Esophagus muscularis mucosa (tissue), 4 donors: ENCODE data around the gene SLC5A5. TPM values are rescaled to one million over a fixed set of nuclear protein-coding genes. Genes with fewer than 3 reads are reported as not detected.
"Not testable (repeated sequence)": the region's sequence is repeated elsewhere in the genome, so short reads cannot be mapped to it uniquely, and the experiment has no call there.

Experiments
- DNase-seq: peaks from one replicate; pipeline ENCODE4 v3.0.0-alpha.2; 2017; ENCODE audit errors: extremely low spot score
- H3K27ac ChIP-seq, 4 donors: fragments of 200-600 bp; sonication (generic); replicated peaks in 1 of 4; 1 replicate in 3 of 4; 2 replicates in 1 of 4; pipeline ENCODE4 v1.5.1; 2016 to 2019; ENCODE audit warnings: mild to moderate bottlenecking in 1 of 4
- H3K27me3 ChIP-seq, 4 donors: fragments of 200-600 bp; sonication (generic); one replicate each; pipeline versions ENCODE4 v1.5.1 to v1.6.0; 2016 to 2019
- H3K36me3 ChIP-seq, 4 donors: fragments of 200-600 bp; sonication (generic); one replicate each; pipeline ENCODE4 v1.5.1; 2016 to 2019
- H3K4me1 ChIP-seq, 4 donors: fragments of 200-600 bp; sonication (generic); one replicate each; pipeline ENCODE4 v1.5.1; 2016 to 2019
- H3K4me3 ChIP-seq, 4 donors: fragments of 200-600 bp; sonication (generic); 1 replicate in 2 of 4; 2 replicates in 2 of 4; pipeline ENCODE4 v1.5.1; 2016 to 2019; ENCODE audit warnings: mild to moderate bottlenecking in 4 of 4, moderate library complexity in 1 of 4
- H3K9me3 ChIP-seq, 4 donors: fragments of 200-600 bp; sonication (generic); 1 replicate in 3 of 4; 2 replicates in 1 of 4; pipeline ENCODE4 v1.5.1; 2016 to 2019
- CTCF ChIP-seq, 3 experiments: fragments of 200-600 bp in 2 of 3; fragments of 450-650 bp in 1 of 3; sonication (generic) in 2 of 3; IDR thresholded peaks; one replicate each; pipeline ENCODE4 v1.5.1; 2017 to 2019; ENCODE audit warnings: antibody characterized with exemption in 3 of 3, mild to moderate bottlenecking in 2 of 3, moderate library complexity in 1 of 3
- EP300 ChIP-seq: sonication (generic); formaldehyde crosslinking; IDR thresholded peaks from one replicate; pipeline ENCODE4 v1.6.1; 2017; ENCODE audit warnings: antibody characterized with exemption
- POLR2A ChIP-seq: fragments of 450-650 bp; IDR thresholded peaks from one replicate; pipeline ENCODE4 v1.6.1; 2017; ENCODE audit warnings: antibody characterized with exemption, moderate library complexity, mild to moderate bottlenecking, low read depth
- POLR2AphosphoS5 ChIP-seq, 2 donors: sonication (generic); formaldehyde crosslinking; IDR thresholded peaks; one replicate each; pipeline ENCODE4 v1.6.1; 2017; ENCODE audit warnings: antibody characterized with exemption in 2 of 2
- WGBS: methylation state at CpG from one replicate; pipeline ENCODE4 v1.1.5; 2018; 5-methylcytosine and 5-hydroxymethylcytosine counted together
- intact Hi-C: fragments of 100-400 bp; cut with DNase I; formaldehyde crosslinking; loops from one replicate; pipeline ENCODE4 v1.15.1; 2023
- total RNA-seq, 4 donors: library from RNA; depleted of rRNA; stranded (reverse); fragments of >200 nt; gene quantifications; one replicate each; pipeline versions ENCODE4 v1.1.0 to v1.2.1, GENCODE V29; 2016

SLC5A5 gene
- total RNA-seq, 4 donors from 2014 or later, result 0.17 TPM; not detected in 3

- H3K27me3 ChIP-seq, result peaks cover 0 to 48% (median 0%) of the 10 kb centered on the region in 4 donors
These were observed 39.1 kb downstream of the SLC5A5 start for GRCh38 chr19:17910791-17911360.

GRCh38 chr19:17915940-17916593, 44.3 kb downstream of the SLC5A5 start:
- 87% methylated on average over 6 of the region's 6 CpGs for WGBS
- peaks cover 0 to 13% (median 12%) of the 10 kb centered on the region in 4 donors for H3K9me3 ChIP-seq
- H3K4me3 ChIP-seq, result no peak overlapping the region
- peaks cover 0 to 47% (median 0%) of the 10 kb centered on the region in 4 donors for H3K27me3 ChIP-seq
- no peak overlapping the region for H3K27ac ChIP-seq
- TF ChIP-seq POLR2A, result no peak
- TF ChIP-seq POLR2AphosphoS5 (IDR thresholded peaks at IDR 0.05), result no peak
- no peak for TF ChIP-seq CTCF (IDR thresholded peaks at IDR 0.05)
- no peak for DNase-seq
- no peaks in the 10 kb centered on the region for H3K4me1 ChIP-seq
- H3K36me3 ChIP-seq, result no peaks in the 10 kb centered on the region
- intact Hi-C loops, result no loop called here

More at GRCh38 chr19:17910791-17911360, 39.1 kb downstream of the SLC5A5 start:
- Histone ChIP-seq H3K4me3 (no peak overlapping the region), H3K27ac (no peak overlapping the region), H3K36me3 (no peaks in the 10 kb centered on the region), H3K4me1 (no peaks in the 10 kb centered on the region), H3K9me3 (peaks cover 0 to 31% (median 20%) of the 10 kb centered on the region in 4 donors)
- no peak for TF ChIP-seq CTCF (IDR thresholded peaks at IDR 0.05)
- TF ChIP-seq EP300, result no peak
- TF ChIP-seq POLR2AphosphoS5 (IDR thresholded peaks at IDR 0.05), result no peak
- no peak for TF ChIP-seq POLR2A
- WGBS, result 76% methylated on average over 11 of the region's 11 CpGs
- no peak for DNase-seq
- intact Hi-C loops, result no loop called here

- H3K4me3 ChIP-seq, intact Hi-C loops, H3K9me3 ChIP-seq, DNase-seq, H3K27ac ChIP-seq, H3K4me1 ChIP-seq, H3K36me3 ChIP-seq: not testable (repeated sequence)
- peaks cover 0 to 40% (median 0%) of the 10 kb centered on the region in 4 donors for H3K27me3 ChIP-seq
- no CpG with 5 or more reads among the region's 30 CpGs for WGBS
These were observed 46.4 kb downstream of the SLC5A5 start for GRCh38 chr19:17918151-17918550.

- H3K27ac ChIP-seq, intact Hi-C loops: not testable (repeated sequence)
- WGBS, result 79% methylated on average over 5 of the region's 5 CpGs
These were observed 47.4 kb downstream of the SLC5A5 start for GRCh38 chr19:17919122-17919521.

GRCh38 chr19:17920527-17920926, 48.8 kb downstream of the SLC5A5 start:
- peaks cover 0 to 21% (median 0%) of the 10 kb centered on the region in 4 donors for H3K27me3 ChIP-seq
- no peaks in the 10 kb centered on the region for H3K4me1 ChIP-seq
- no peak overlapping the region for H3K4me3 ChIP-seq
- H3K36me3 ChIP-seq, result no peaks in the 10 kb centered on the region
- intact Hi-C loops, result no loop called here
- DNase-seq, result no peak
- H3K9me3 ChIP-seq, result no peaks in the 10 kb centered on the region
- TF ChIP-seq CTCF (IDR thresholded peaks at IDR 0.05), result no peak
- TF ChIP-seq EP300, result no peak
- no peak for TF ChIP-seq POLR2A
- TF ChIP-seq POLR2AphosphoS5 (IDR thresholded peaks at IDR 0.05), result no peak
- no peak overlapping the region for H3K27ac ChIP-seq

More at GRCh38 chr19:17919122-17919521, 47.4 kb downstream of the SLC5A5 start:
- H3K27me3 ChIP-seq, result peaks cover 0 to 30% (median 0%) of the 10 kb centered on the region in 4 donors
- not testable (repeated sequence) for DNase-seq, H3K9me3 ChIP-seq, H3K4me3 ChIP-seq, H3K4me1 ChIP-seq, H3K36me3 ChIP-seq
